Activated CD4-positive, alpha-beta T cell treated with anti-CD3 and anti-CD28 coated beads, Interleukin-2, amount 50 U/mL, for 4 hours (primary cell): ENCODE results near the gene NDFIP1.

ENCODE experiments used
- DNase-seq, 2 experiments: peaks; one replicate each; pipeline ENCODE4 v3.0.0-alpha.2; 2020

Gene NDFIP1

GRCh38 chr5:142192286-142193113 lies 83.9 kb downstream of the NDFIP1 start:
- DNase-seq: no peak

DNA sequence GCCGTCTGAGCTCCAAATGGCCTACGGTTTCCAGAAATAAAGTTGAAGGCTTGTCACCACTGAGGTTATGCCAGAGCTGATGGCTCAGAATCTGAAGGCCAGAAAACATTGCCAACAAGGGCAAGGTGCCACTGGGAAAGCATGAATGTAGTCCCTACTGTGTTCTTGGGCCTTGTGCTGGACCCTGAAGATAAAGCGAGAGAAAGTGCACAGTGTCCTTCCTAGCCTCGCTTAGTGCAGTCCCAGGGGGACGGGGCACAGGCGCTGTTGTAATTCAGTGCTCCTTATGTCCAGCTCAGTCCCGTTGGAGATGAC lies 84.5 kb downstream of the NDFIP1 start:
- no peak for DNase-seq

DNA sequence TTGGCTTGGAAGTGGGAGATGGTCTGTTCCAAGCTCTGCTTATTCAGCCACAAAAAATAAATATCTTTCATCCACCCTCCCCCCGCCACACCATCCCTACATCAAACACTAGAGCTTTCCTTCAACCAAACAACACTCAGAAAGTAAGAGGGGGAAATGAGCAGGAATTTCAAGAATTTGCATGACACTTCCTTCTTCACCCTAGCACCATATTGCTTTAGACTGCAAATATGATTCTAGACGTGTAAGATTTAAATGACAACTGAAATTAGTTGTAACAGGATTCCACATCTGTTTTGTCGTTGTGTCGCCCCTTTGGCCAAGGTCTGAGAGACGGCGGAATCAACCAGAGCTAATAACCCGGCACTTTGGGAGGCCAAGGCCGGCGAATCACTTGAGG lies 88.5 kb downstream of the NDFIP1 start:
- no peak for DNase-seq

DNA sequence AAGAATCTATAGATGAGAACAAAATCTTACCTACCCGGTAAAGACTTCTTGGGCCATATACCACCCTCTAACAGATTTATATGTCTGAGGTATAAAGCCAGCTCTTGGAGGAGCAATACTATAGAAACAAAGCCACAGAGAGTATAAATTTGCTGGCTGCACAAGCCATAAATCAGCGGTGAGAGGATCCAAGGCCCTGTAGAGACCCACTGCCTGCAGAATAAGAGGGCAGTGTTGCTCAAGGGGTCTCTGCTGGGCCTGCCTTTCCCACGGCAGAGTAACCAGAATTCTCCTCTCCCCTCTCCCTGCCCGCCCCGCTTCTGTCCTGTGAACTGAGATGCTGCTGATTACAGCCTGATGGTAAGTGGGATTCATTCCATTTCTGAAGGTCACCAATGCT lies 89.2 kb downstream of the NDFIP1 start:
- no peak for DNase-seq

DNA sequence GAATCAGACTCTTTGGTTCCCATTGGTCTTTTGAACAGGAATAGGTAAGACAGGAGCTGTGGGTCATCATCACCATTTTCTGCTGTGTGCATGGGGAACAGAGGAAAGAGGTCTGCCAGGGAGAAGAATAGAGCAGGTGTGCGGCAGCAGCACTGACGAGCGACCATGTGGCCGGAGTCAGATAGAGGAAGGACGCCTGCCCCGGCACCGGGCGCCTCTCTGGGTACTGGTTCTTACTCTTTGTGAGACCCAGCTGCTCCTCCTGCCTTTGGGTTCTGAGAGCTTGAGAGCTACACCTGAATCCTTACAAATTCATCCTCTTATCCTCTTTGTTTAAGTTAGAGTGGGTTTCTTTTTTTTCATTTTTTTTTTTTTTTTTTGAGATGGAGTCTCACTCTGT lies 90.8 kb downstream of the NDFIP1 start:
- DNase-seq: no peak

GRCh38 chr5:142200387-142200786 lies 91.8 kb downstream of the NDFIP1 start:
- no peak for DNase-seq

GRCh38 chr5:142201471-142201887 lies 92.9 kb downstream of the NDFIP1 start:
- no peak for DNase-seq

DNA sequence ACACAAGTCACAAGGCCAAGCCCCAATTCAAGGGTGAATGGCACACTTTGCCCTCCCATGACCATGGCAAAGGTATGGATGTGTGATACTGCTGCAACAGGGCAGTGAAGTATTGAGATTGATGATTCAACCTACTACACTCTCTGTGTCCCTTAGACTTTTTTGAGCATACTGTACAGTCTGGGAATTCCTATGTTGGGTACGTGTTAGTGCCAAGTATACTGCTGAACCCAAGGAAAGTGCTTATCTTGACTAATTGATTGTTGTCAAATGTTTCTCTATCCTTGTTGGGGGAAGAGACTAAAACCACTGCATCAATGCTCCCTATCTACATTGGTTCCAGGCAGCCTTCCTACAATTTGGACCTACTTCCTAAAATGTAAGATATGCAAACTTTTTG lies 93.7 kb downstream of the NDFIP1 start:
- DNase-seq: no peak
